ENCODE measurements around the gene RAB5IF. TPM values are rescaled to one million over a fixed set of nuclear protein-coding genes. Genes with fewer than 3 reads are reported as not detected.

The RAB5IF gene
- 63.7 and 84.9 TPM in 2 replicates for total RNA-seq

DNA sequence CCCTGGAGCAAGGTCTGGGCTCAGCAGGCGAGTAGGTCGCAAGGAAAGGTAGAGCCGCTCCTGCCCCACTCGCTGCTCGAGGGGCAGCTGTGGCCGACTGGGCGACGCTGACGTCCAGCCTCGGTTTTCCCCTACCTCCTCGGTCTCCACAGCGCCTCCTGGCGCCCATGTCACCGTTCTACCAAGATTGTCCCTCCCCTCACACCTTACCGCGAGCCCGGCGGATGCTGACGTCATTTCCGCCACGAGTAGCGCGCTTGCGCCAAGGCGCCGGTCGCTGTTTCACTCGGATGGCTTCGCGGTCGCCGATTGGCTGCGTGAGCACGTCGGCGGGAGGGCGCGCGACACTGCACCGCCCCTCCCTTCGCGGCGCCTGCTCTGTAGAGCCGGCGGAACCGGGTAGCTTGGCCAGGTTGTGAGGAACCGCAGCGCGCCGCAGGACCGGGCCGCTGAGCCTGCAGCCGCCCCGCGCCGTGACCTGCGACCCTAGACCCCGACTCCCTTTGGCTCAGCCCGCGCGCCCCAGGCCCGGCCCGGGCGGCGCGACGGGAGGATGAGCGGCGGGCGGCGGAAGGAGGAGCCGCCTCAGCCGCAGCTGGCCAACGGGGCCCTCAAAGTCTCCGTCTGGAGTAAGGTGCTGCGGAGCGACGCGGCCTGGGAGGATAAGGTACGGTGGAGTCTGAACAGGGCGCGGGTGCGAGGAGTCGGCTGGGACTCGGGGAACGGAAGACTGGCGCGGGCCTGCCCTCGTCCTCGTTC is at the start of gene RAB5IF:
RAB5IF (plus strand) TSS at position 381 of the 759 bp plus-strand sequence; CDS start at position 554, 173 bp downstream.

DNA sequence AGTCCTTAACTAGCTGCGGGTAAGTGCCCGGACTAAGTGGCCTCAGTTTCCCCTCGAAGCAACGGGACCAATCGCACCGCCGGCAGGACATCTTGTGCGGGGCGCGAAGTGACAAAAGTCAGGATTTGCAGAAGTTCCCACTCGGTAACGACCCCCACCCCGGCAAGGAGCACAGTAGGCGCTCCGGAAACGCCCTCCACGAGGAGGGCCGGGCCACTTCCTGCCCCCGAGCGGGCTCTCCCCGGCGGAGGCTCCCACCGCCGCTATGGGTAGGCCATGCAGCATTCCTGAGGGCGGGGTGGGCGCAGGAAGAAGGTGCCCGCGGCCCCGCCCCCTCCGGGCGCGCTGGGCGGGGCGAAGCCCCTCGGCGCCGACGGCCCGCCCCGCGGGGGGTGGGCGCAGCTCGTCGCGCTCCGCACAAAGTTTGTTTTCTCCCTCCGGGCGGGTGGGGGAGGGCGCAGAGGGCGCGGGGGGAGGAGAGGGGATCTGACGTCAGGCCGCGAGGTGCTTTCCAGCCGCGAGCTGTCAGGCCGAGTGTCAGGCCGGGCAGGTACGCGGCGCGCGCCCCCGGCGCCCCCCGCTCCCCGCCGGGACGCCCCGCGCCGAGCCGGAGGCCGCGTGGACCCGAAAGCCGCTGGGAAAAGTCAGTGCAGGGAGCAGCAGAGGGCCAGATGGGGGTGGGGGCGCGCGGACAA is 32.3 kb upstream of the RAB5IF start, which contains the start of gene TGIF2:
TGIF2 (plus strand) TSS at position 495 of the 695 bp plus-strand sequence. CDS start 5,178 bp downstream, outside the sequence.

GRCh38 chr20:36645998-36646397 is 40.4 kb downstream of the RAB5IF start, which contains the start of gene SLA2:
Gene SLA2 (minus strand): TSS chr20:36646196. CDS start chr20:36641335, 4,861 bp downstream.

Other genes with a start within 250 kb of the RAB5IF start
- gene MYL9, start 64.3 kb upstream of the RAB5IF start, total RNA-seq: 2.7 and 11.6 TPM in 2 replicates
- 14.6 and 15.0 TPM in 2 replicates for gene TGIF2, start 32.2 kb upstream of the RAB5IF start, total RNA-seq
- gene SLA2, start 40.4 kb downstream of the RAB5IF start, total RNA-seq: under 0.01 TPM in 1 of 2 replicates, not detected in the other
- gene NDRG3, start 140.3 kb downstream of the RAB5IF start, total RNA-seq: 13.2 and 14.8 TPM in 2 replicates
- 10.9 and 16.9 TPM in 2 replicates for gene DSN1, start 168.0 kb downstream of the RAB5IF start, total RNA-seq

Data from endothelial cell of coronary artery (primary cell).